Right lobe of liver (tissue), 4 donors: Measurements from ENCODE around the gene ZXDC.

Source experiments
- CTCF ChIP-seq, 4 donors: fragments of 200-600 bp in 3 of 4; fragments of 450-650 bp in 1 of 4; IDR thresholded peaks; one replicate each; pipeline versions ENCODE4 v1.5.1 to v1.8.0; 2016 to 2022; ENCODE audit warnings: antibody characterized with exemption in 4 of 4, mild to moderate bottlenecking in 2 of 4
- POLR2A ChIP-seq: fragments of 450-650 bp; IDR thresholded peaks from one replicate; pipeline ENCODE4 v1.6.1; 2017; ENCODE audit warnings: antibody characterized with exemption, mild to moderate bottlenecking
- donor health status: DM: no; HTN: no; CAD: no.
- donor health status: DM: no; HTN: no; CAD: no.
- donor health status: DM: no; HTN: yes; CAD: no.

- TF ChIP-seq CTCF (IDR thresholded peaks at IDR 0.05) = no peak
- TF ChIP-seq POLR2A = no peak
Observed at GRCh38 chr3:126464494-126464893, 11.2 kb downstream of the ZXDC start.
